ENCODE measurements around the gene DHX8. TPM values are rescaled to one million over a fixed set of nuclear protein-coding genes. Genes with fewer than 3 reads are reported as not detected.
A peak's percentile ranks its signal among the peaks of the same experiment; 100 is the strongest.

The DHX8 gene
- total and polyA plus RNA-seq, 10 of the 15 experiments (the other 5 are each of a cell fraction or from before 2014, with no cell fraction given), result 27.6 to 50.4 (median 35.7) TPM

- TF ChIP-seq PBX3 (IDR thresholded peaks at IDR 0.05; ENCODE audit: insufficient replicate concordance, low read depth, low read length) (peak; percentile 87), BMI1 (IDR thresholded peaks at IDR 0.05; ENCODE audit: borderline replicate concordance) (no peak), ZNF274 (IDR thresholded peaks at IDR 0.05; ENCODE audit: insufficient read depth, insufficient read length) (no peak), SRF (IDR thresholded peaks at IDR 0.05; ENCODE audit: low read depth in 2 of 2, low read length in 2 of 2) (no peak), ATF7 (IDR thresholded peaks at IDR 0.05; ENCODE audit: low read depth) (no peak), BHLHE40 (IDR thresholded peaks at IDR 0.05; ENCODE audit: borderline replicate concordance in 1 of 2, low read depth in 2 of 2, low read length in 1 of 2) (peak; percentile 35 to 60; a peak in 2 of 4 replicates)
- TF ChIP-seq, protein P1, sequence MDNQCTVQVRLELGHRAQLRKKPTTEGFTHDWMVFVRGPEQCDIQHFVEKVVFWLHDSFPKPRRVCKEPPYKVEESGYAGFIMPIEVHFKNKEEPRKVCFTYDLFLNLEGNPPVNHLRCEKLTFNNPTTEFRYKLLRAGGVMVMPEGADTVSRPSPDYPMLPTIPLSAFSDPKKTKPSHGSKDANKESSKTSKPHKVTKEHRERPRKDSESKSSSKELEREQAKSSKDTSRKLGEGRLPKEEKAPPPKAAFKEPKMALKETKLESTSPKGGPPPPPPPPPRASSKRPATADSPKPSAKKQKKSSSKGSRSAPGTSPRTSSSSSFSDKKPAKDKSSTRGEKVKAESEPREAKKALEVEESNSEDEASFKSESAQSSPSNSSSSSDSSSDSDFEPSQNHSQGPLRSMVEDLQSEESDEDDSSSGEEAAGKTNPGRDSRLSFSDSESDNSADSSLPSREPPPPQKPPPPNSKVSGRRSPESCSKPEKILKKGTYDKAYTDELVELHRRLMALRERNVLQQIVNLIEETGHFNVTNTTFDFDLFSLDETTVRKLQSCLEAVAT (IDR thresholded peaks at IDR 0.05), result no peak
- TF ChIP-seq, protein P2, sequence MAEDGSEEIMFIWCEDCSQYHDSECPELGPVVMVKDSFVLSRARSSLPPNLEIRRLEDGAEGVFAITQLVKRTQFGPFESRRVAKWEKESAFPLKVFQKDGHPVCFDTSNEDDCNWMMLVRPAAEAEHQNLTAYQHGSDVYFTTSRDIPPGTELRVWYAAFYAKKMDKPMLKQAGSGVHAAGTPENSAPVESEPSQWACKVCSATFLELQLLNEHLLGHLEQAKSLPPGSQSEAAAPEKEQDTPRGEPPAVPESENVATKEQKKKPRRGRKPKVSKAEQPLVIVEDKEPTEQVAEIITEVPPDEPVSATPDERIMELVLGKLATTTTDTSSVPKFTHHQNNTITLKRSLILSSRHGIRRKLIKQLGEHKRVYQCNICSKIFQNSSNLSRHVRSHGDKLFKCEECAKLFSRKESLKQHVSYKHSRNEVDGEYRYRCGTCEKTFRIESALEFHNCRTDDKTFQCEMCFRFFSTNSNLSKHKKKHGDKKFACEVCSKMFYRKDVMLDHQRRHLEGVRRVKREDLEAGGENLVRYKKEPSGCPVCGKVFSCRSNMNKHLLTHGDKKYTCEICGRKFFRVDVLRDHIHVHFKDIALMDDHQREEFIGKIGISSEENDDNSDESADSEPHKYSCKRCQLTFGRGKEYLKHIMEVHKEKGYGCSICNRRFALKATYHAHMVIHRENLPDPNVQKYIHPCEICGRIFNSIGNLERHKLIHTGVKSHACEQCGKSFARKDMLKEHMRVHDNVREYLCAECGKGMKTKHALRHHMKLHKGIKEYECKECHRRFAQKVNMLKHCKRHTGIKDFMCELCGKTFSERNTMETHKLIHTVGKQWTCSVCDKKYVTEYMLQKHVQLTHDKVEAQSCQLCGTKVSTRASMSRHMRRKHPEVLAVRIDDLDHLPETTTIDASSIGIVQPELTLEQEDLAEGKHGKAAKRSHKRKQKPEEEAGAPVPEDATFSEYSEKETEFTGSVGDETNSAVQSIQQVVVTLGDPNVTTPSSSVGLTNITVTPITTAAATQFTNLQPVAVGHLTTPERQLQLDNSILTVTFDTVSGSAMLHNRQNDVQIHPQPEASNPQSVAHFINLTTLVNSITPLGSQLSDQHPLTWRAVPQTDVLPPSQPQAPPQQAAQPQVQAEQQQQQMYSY (CRISPR knock-in tag; IDR thresholded peaks at IDR 0.05), result no peak
- TF ChIP-seq, protein P3, sequence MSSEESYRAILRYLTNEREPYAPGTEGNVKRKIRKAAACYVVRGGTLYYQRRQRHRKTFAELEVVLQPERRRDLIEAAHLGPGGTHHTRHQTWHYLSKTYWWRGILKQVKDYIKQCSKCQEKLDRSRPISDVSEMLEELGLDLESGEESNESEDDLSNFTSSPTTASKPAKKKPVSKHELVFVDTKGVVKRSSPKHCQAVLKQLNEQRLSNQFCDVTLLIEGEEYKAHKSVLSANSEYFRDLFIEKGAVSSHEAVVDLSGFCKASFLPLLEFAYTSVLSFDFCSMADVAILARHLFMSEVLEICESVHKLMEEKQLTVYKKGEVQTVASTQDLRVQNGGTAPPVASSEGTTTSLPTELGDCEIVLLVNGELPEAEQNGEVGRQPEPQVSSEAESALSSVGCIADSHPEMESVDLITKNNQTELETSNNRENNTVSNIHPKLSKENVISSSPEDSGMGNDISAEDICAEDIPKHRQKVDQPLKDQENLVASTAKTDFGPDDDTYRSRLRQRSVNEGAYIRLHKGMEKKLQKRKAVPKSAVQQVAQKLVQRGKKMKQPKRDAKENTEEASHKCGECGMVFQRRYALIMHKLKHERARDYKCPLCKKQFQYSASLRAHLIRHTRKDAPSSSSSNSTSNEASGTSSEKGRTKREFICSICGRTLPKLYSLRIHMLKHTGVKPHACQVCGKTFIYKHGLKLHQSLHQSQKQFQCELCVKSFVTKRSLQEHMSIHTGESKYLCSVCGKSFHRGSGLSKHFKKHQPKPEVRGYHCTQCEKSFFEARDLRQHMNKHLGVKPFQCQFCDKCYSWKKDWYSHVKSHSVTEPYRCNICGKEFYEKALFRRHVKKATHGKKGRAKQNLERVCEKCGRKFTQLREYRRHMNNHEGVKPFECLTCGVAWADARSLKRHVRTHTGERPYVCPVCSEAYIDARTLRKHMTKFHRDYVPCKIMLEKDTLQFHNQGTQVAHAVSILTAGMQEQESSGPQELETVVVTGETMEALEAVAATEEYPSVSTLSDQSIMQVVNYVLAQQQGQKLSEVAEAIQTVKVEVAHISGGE (CRISPR knock-in tag; IDR thresholded peaks at IDR 0.05), result no peak
- TF ChIP-seq, protein P4, sequence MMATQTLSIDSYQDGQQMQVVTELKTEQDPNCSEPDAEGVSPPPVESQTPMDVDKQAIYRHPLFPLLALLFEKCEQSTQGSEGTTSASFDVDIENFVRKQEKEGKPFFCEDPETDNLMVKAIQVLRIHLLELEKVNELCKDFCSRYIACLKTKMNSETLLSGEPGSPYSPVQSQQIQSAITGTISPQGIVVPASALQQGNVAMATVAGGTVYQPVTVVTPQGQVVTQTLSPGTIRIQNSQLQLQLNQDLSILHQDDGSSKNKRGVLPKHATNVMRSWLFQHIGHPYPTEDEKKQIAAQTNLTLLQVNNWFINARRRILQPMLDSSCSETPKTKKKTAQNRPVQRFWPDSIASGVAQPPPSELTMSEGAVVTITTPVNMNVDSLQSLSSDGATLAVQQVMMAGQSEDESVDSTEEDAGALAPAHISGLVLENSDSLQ (IDR thresholded peaks at IDR 0.05), result peak; percentile 96
- TF ChIP-seq, protein P5, sequence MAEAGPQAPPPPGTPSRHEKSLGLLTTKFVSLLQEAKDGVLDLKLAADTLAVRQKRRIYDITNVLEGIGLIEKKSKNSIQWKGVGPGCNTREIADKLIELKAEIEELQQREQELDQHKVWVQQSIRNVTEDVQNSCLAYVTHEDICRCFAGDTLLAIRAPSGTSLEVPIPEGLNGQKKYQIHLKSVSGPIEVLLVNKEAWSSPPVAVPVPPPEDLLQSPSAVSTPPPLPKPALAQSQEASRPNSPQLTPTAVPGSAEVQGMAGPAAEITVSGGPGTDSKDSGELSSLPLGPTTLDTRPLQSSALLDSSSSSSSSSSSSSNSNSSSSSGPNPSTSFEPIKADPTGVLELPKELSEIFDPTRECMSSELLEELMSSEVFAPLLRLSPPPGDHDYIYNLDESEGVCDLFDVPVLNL (IDR thresholded peaks at IDR 0.05; ENCODE audit: low read depth, low read length), result no peak
These were observed 33.4 kb downstream of the DHX8 start (continued) for GRCh38 chr17:43517161-43517560.
